Gastrocnemius medialis (tissue), 4 donors: ENCODE data around the gene HIGD2A. TPM values are rescaled to one million over a fixed set of nuclear protein-coding genes. Genes with fewer than 3 reads are reported as not detected.

Source experiments
- ATAC-seq, 2 donors: fragments of 150-250 bp; one replicate each; pipeline ENCODE4 v1.9.1; 2016
- DNase-seq, 2 donors: peaks; one replicate each; pipeline ENCODE4 v3.0.0-alpha.2; 2019
- H3K27ac ChIP-seq, 4 donors: fragments of 200-600 bp; sonication (generic); 1 replicate in 1 of 4; 2 replicates in 3 of 4; pipeline ENCODE4 v1.5.1; 2016 to 2018; ENCODE audit warnings: mild to moderate bottlenecking in 2 of 4, moderate library complexity in 1 of 4
- H3K27me3 ChIP-seq, 3 donors: fragments of 200-600 bp; sonication (generic) in 2 of 3; 1 replicate in 1 of 3; 2 replicates in 2 of 3; pipeline versions ENCODE4 v1.5.1 to v1.6.0; 2016 to 2019; ENCODE audit warnings: mild to moderate bottlenecking in 1 of 3, moderate library complexity in 1 of 3
- H3K36me3 ChIP-seq, 2 donors: fragments of 200-600 bp; sonication (generic) in 1 of 2; one replicate each; pipeline ENCODE4 v1.5.1; 2017 to 2018
- H3K4me1 ChIP-seq, 2 donors: fragments of 200-600 bp; sonication (generic) in 1 of 2; one replicate each; pipeline ENCODE4 v1.5.1; 2016 to 2017; ENCODE audit warnings: mild to moderate bottlenecking in 2 of 2
- H3K4me3 ChIP-seq, 4 donors: fragments of 200-600 bp; sonication (generic) in 3 of 4; 1 replicate in 1 of 4; 2 replicates in 3 of 4; pipeline ENCODE4 v1.5.1; 2016 to 2019; ENCODE audit warnings: mild to moderate bottlenecking in 2 of 4
- H3K9me3 ChIP-seq, 3 donors: fragments of 200-600 bp; sonication (generic) in 2 of 3; 1 replicate in 1 of 3; 2 replicates in 2 of 3; pipeline ENCODE4 v1.5.1; 2016 to 2019
- CTCF ChIP-seq, 5 experiments: fragments of 450-650 bp in 3 of 5; fragments of 200-600 bp in 2 of 5; sonication (generic) in 2 of 5; IDR thresholded peaks in 4 of 5; conservative IDR thresholded peaks in 1 of 5; 1 replicate in 4 of 5; 2 replicates in 1 of 5; pipeline ENCODE4 v1.5.1; 2016 to 2019; ENCODE audit warnings: antibody characterized with exemption in 5 of 5, mild to moderate bottlenecking in 3 of 5, moderate library complexity in 3 of 5
- POLR2A ChIP-seq, 2 donors: fragments of 450-650 bp; IDR thresholded peaks; one replicate each; pipeline ENCODE4 v1.6.1; 2017; ENCODE audit warnings: antibody characterized with exemption in 2 of 2, mild to moderate bottlenecking in 2 of 2, moderate library complexity in 2 of 2
- in situ Hi-C, 4 donors: fragments of 200-750 bp; cut with MboI; loops; one replicate each; pipeline versions ENCODE4 v1.15.0 to v1.8.0; 2017; ENCODE audit warnings: low sequenced_read_pairs in 4 of 4
- intact Hi-C: fragments of 100-400 bp; cut with DNase I; formaldehyde crosslinking; loops from one replicate; pipeline ENCODE4 v1.15.1; 2023; ENCODE audit warnings: low total_unique reads
- total RNA-seq, 4 donors: library from RNA; depleted of rRNA; stranded (reverse); fragments of >200 nt; gene quantifications; one replicate each; pipeline versions ENCODE4 v1.1.0 to v1.2.3, GENCODE V29; 2016

HIGD2A gene
- total RNA-seq, 4 donors from 2014 or later, result 189 to 274 (median 229) TPM

- in situ Hi-C loops, result no loop called here
- Histone ChIP-seq H3K27me3 (no peaks in the 10 kb centered on the region), H3K36me3 (peaks cover 0 to 9% of the 10 kb centered on the region in 2 donors), H3K4me3 (peak overlapping the region; percentile 61 to 77 (median 71)), H3K4me1 (peaks cover 32 to 44% of the 10 kb centered on the region in 2 donors), H3K9me3 (no peaks in the 10 kb centered on the region), H3K27ac (peak overlapping the region; percentile 95 to 97 (median 96))
- intact Hi-C loops, result no loop called here
- no peak for TF ChIP-seq CTCF (IDR thresholded peaks at IDR 0.05 in 4 of 5, conservative IDR thresholded peaks at IDR 0.05 in 1 of 5)
- no peak for TF ChIP-seq POLR2A (IDR thresholded peaks at IDR 0.05)
- DNase-seq, result no peak
- ATAC-seq, result no peak
Measured at GRCh38 chr5:176366232-176366894, 22.2 kb upstream of the HIGD2A start.

GRCh38 chr5:176368726-176369125, 19.8 kb upstream of the HIGD2A start:
- Histone ChIP-seq H3K4me3 (no peak overlapping the region), H3K4me1 (peaks cover 54 to 63% of the 10 kb centered on the region in 2 donors), H3K27me3 (no peaks in the 10 kb centered on the region), H3K9me3 (no peaks in the 10 kb centered on the region), H3K36me3 (peaks cover 0 to 9% of the 10 kb centered on the region in 2 donors), H3K27ac (peak overlapping the region; percentile 95 to 97 (median 96))
- DNase-seq, result no peak
- TF ChIP-seq POLR2A (IDR thresholded peaks at IDR 0.05) (no peak), CTCF (IDR thresholded peaks at IDR 0.05 in 4 of 5, conservative IDR thresholded peaks at IDR 0.05 in 1 of 5) (no peak)
- ATAC-seq, result no peak
- intact Hi-C loops (no loop called here), in situ Hi-C loops (no loop called here)

- TF ChIP-seq POLR2A (IDR thresholded peaks at IDR 0.05) (no peak), CTCF (IDR thresholded peaks at IDR 0.05 in 4 of 5, conservative IDR thresholded peaks at IDR 0.05 in 1 of 5) (no peak)
- in situ Hi-C loops, result no loop called here
- Histone ChIP-seq H3K4me1 (peaks cover 57 to 62% of the 10 kb centered on the region in 2 donors), H3K9me3 (no peaks in the 10 kb centered on the region), H3K27me3 (no peaks in the 10 kb centered on the region), H3K27ac (peak overlapping the region; percentile 95 to 97 (median 96)), H3K36me3 (peaks cover 0 to 9% of the 10 kb centered on the region in 2 donors), H3K4me3 (no peak overlapping the region)
- peak; percentile 67 to 87 for DNase-seq
- ATAC-seq, result peak; percentile 69 to 71
- intact Hi-C loops, result loop anchor here (2.0 kb wide), 1 partner anchor 19 kb away; the partner anchor contains the start of genes HIGD2A and NOP16
Measured at GRCh38 chr5:176369934-176370711, 18.4 kb upstream of the HIGD2A start.

GRCh38 chr5:176371621-176372539, 16.7 kb upstream of the HIGD2A start:
- in situ Hi-C loops, result no loop called here
- intact Hi-C loops, result loop anchor here (2.0 kb wide), 1 partner anchor 17 kb away; the partner anchor contains the start of genes HIGD2A and NOP16
- H3K4me3 ChIP-seq, result peak overlapping the region in 1 of 4 donors; percentile 5
- no peaks in the 10 kb centered on the region for H3K27me3 ChIP-seq
- TF ChIP-seq CTCF (IDR thresholded peaks at IDR 0.05 in 4 of 5, conservative IDR thresholded peaks at IDR 0.05 in 1 of 5) (no peak), POLR2A (IDR thresholded peaks at IDR 0.05) (peak; percentile 31 to 44)
- H3K36me3 ChIP-seq, result peaks cover 0 to 9% of the 10 kb centered on the region in 2 donors
- H3K27ac ChIP-seq, result peak overlapping the region; percentile 95 to 97 (median 96)
- DNase-seq, result peak; percentile 78 to 94
- H3K4me1 ChIP-seq, result peaks cover 52 to 59% of the 10 kb centered on the region in 2 donors
- peak; percentile 48 to 55 for ATAC-seq
- H3K9me3 ChIP-seq, result no peaks in the 10 kb centered on the region
